GM12891 (cell line): ENCODE results near the gene LAMP1.

ENCODE experiments used
- POLR2A ChIP-seq: IDR thresholded peaks from 2 replicates; pipeline ENCODE4 v1.6.1; 2011; ENCODE audit warnings: low read depth, low read length, control low read depth
- SPI1 ChIP-seq: IDR thresholded peaks from 2 replicates; pipeline ENCODE4 v1.6.1; 2011; ENCODE audit warnings: low read depth, low read length, control low read depth
- TAF1 ChIP-seq: IDR thresholded peaks from 2 replicates; pipeline ENCODE4 v1.6.1; 2011; ENCODE audit warnings: low read depth, low read length, control low read depth

DNA sequence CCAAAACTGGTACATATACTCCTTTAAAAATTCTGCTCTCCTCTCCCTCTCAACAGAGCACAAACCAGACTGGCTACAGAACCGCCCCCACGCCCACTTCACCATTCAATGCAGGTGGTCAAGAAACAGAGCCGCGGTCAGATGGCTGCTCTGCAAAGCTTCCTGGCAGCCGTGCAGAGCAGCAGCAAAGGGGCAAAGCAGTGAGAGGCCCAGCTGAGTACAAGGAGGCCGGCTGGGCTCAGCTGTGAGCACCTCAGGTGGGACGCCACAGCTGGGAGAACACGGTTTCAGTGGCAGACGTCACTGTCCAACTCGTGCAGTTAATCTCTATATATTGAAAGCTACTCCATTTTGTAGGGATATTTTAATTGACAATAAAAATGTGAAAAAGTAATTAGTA, 58.6 kb downstream of the LAMP1 start:
- no peak for TF ChIP-seq TAF1
- TF ChIP-seq POLR2A, result no peak
- no peak for TF ChIP-seq SPI1
